HG02623 (cell line): ENCODE results near the gene RADIL.
"Not testable (repeated sequence)": the region's sequence is repeated elsewhere in the genome, so short reads cannot be mapped to it uniquely, and the experiment has no call there.

Experiments
- ATAC-seq: cut with Tn5 transposase; IDR thresholded peaks from one replicate; pipeline ENCODE4 v1.9.1; 2021; ENCODE audit warnings: moderate library complexity; ENCODE audit not compliant: unreplicated experiment

RADIL gene

GRCh38 chr7:4797858-4798705, 85.4 kb downstream of the RADIL start:
- ATAC-seq: no peak

- no peak for ATAC-seq
These were observed 87.1 kb downstream of the RADIL start for GRCh38 chr7:4796453-4796852.

- ATAC-seq: no peak
These were observed 88.7 kb downstream of the RADIL start for GRCh38 chr7:4794591-4795350.

GRCh38 chr7:4794171-4794570, 89.3 kb downstream of the RADIL start:
- not testable (repeated sequence) for ATAC-seq

GRCh38 chr7:4793385-4793993, 90.0 kb downstream of the RADIL start:
- not testable (repeated sequence) for ATAC-seq

- ATAC-seq: no peak
These were observed 90.9 kb downstream of the RADIL start for GRCh38 chr7:4792537-4793126.

GRCh38 chr7:4791738-4792536, 91.6 kb downstream of the RADIL start:
- ATAC-seq: no peak

GRCh38 chr7:4791101-4791737, 92.3 kb downstream of the RADIL start:
- ATAC-seq: no peak

- no peak for ATAC-seq
These were observed 93.0 kb downstream of the RADIL start for GRCh38 chr7:4790516-4790991.

- no peak for ATAC-seq
These were observed 93.4 kb downstream of the RADIL start for GRCh38 chr7:4790078-4790465.

- ATAC-seq: no peak
These were observed 94.1 kb downstream of the RADIL start for GRCh38 chr7:4789194-4790077.

- no peak for ATAC-seq
These were observed 94.8 kb downstream of the RADIL start for GRCh38 chr7:4788627-4789189.

GRCh38 chr7:4787947-4788626, 95.4 kb downstream of the RADIL start:
- no peak for ATAC-seq

GRCh38 chr7:4787541-4787940, 96.0 kb downstream of the RADIL start:
- ATAC-seq: no peak

GRCh38 chr7:4786015-4786414, 97.5 kb downstream of the RADIL start:
- no peak for ATAC-seq

GRCh38 chr7:4785371-4785770, 98.1 kb downstream of the RADIL start:
- ATAC-seq: no peak

GRCh38 chr7:4784799-4785198, 98.7 kb downstream of the RADIL start:
- no peak for ATAC-seq

- ATAC-seq: no peak
These were observed 99.7 kb downstream of the RADIL start for GRCh38 chr7:4783762-4784351.
